ENCODE data around the gene AKAP8. TPM values are rescaled to one million over a fixed set of nuclear protein-coding genes. Genes with fewer than 3 reads are reported as not detected.

Gene AKAP8
- total and polyA plus RNA-seq, 2 experiments from 2014 or later = 22.4 to 36.5 TPM

DNA sequence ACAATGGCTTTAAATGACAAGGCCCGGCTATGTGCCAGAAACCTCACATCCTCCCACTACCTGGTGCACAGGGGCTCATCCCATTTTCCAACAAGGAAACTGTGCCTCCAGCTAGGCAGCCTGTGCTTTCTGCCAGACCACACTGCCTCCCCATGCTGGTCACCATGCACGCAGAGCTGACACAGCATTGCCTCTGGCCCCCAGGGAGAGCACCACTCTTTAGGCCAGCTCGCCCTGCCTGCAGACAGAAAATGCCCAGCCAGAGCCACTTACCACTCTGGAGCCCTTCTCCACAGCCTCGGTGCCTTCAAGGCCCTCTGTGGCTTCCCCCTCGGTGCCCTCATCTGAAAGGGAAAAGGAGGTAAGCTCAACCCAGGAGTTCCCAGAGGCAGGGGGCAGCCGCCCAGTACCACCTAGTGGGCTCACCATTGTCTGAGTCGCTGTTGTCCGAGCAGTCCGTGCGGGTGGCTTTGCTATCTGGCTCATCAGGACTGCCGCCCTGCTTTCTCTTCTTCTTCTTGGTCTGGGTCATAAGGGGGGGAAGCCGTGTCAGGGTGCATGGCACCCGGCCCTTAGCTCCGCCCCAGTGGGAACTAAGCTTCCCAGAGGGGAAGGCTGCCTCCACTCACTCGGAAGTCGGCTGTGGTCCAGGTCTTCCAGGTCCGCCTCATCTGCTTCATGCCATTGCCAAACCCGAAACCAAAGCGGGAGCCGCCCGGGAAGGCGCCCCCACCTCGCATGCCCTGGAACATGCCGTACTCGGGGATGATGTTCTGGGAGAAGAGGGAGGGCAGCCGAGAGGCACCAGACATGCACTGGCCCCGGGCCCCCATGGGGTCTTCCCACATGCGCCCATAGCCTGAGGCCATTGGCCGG, 21.2 kb upstream of the AKAP8 start (continued):
- TF ChIP-seq, protein P1, sequence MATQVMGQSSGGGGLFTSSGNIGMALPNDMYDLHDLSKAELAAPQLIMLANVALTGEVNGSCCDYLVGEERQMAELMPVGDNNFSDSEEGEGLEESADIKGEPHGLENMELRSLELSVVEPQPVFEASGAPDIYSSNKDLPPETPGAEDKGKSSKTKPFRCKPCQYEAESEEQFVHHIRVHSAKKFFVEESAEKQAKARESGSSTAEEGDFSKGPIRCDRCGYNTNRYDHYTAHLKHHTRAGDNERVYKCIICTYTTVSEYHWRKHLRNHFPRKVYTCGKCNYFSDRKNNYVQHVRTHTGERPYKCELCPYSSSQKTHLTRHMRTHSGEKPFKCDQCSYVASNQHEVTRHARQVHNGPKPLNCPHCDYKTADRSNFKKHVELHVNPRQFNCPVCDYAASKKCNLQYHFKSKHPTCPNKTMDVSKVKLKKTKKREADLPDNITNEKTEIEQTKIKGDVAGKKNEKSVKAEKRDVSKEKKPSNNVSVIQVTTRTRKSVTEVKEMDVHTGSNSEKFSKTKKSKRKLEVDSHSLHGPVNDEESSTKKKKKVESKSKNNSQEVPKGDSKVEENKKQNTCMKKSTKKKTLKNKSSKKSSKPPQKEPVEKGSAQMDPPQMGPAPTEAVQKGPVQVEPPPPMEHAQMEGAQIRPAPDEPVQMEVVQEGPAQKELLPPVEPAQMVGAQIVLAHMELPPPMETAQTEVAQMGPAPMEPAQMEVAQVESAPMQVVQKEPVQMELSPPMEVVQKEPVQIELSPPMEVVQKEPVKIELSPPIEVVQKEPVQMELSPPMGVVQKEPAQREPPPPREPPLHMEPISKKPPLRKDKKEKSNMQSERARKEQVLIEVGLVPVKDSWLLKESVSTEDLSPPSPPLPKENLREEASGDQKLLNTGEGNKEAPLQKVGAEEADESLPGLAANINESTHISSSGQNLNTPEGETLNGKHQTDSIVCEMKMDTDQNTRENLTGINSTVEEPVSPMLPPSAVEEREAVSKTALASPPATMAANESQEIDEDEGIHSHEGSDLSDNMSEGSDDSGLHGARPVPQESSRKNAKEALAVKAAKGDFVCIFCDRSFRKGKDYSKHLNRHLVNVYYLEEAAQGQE (IDR thresholded peaks at IDR 0.05; ENCODE audit: unreplicated experiment) = no peak
- TF ChIP-seq CREB1 (CRISPR knock-in tag; IDR thresholded peaks at IDR 0.05; ENCODE audit: low read depth) (no peak), NANOG (IDR thresholded peaks at IDR 0.05; ENCODE audit: borderline replicate concordance) (no peak)

DNA sequence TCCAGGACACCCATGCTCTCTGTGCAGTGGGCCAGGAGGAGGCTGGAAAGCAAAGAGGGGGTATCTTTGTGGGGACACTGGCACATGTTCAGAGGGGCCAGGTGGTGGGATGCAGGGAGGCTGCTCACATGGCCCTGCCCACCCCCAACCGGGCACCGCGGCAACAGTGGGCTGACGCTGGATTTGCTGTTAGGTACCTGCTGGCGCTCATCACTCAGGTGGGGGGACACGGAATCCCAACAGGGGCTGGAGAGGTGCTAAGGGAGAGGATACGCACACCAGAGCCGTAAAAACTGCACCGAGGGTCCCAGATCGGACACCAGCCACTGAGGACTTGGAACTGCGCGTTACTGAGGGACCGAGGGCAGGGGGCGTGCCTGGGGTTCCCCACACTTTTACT, 20.0 kb upstream of the AKAP8 start:
- H3K27me3 ChIP-seq (ENCODE audit: insufficient read depth) = no peaks in the 10 kb centered on the region
- H3K79me2 ChIP-seq (replicated peaks; ENCODE audit: insufficient read depth) = peaks cover 37% of the 10 kb centered on the region
- peaks cover 23% of the 10 kb centered on the region for H4K20me1 ChIP-seq (replicated peaks; ENCODE audit: insufficient read depth)
- peaks cover 3% of the 10 kb centered on the region; the same call in 1 of the 3 replicates for H3K4me1 Mint-ChIP-seq
- H3K4me3 Mint-ChIP-seq = no peak overlapping the region
- ATAC-seq = no peak
- H2AFZ ChIP-seq = no peak overlapping the region
- no peak overlapping the region for H3K4me2 ChIP-seq
- H3K27ac Mint-ChIP-seq = no peak overlapping the region
- no peaks in the 10 kb centered on the region; the same call in 2 of the 3 replicates for H3K9me3 Mint-ChIP-seq
- H3K36me3 ChIP-seq (ENCODE audit: insufficient read depth) = peaks cover 6% of the 10 kb centered on the region
- H3K36me3 Mint-ChIP-seq (ENCODE audit: low read depth) = peaks cover 61% of the 10 kb centered on the region
- no peaks in the 10 kb centered on the region for H3K9me2 ChIP-seq (ENCODE audit: insufficient read depth)
- H3K4me1 ChIP-seq (ENCODE audit: insufficient read depth) = no peaks in the 10 kb centered on the region
- H3K27ac ChIP-seq (ENCODE audit: low read depth) = no peak overlapping the region
- H3K4me3 ChIP-seq = no peak overlapping the region
- 0 out of 2 replicates have a peak, but pooled peaks cover 5% of the 10 kb centered on the region for H3F3A ChIP-seq (replicated peaks; ENCODE audit: low read depth)
- H3K27me3 Mint-ChIP-seq (ENCODE audit: insufficient read depth, low read depth, poor library complexity) = peaks cover 5% of the 10 kb centered on the region
- no peak for DNase-seq (ENCODE audit: low spot score)
- no peak for TF ChIP-seq STAT1 (IDR thresholded peaks at IDR 0.05; ENCODE audit: unreplicated experiment)
- TF ChIP-seq EZH2phosphoT487 (IDR thresholded peaks at IDR 0.05; ENCODE audit: unreplicated experiment) = no peak
- TF ChIP-seq, protein P1 (IDR thresholded peaks at IDR 0.05; ENCODE audit: unreplicated experiment) = no peak

All from GM23338 (cell line).